ENCODE data around the gene CNOT1.
"Not testable (repeated sequence)": the region's sequence is repeated elsewhere in the genome, so short reads cannot be mapped to it uniquely, and the experiment has no call there.

Gene CNOT1

GRCh38 chr16:58577141-58577540 lies 52.5 kb downstream of the CNOT1 start:
- no peak for DNase-seq

GRCh38 chr16:58574895-58575294 lies 54.7 kb downstream of the CNOT1 start:
- no peak for DNase-seq

- DNase-seq: not testable (repeated sequence)
Observed at GRCh38 chr16:58565697-58566096, 63.9 kb downstream of the CNOT1 start.

- no peak for DNase-seq
Observed at GRCh38 chr16:58563775-58564174, 65.9 kb downstream of the CNOT1 start.

- no peak for DNase-seq
Observed at GRCh38 chr16:58563235-58563634, 66.4 kb downstream of the CNOT1 start.

- no peak for DNase-seq
Observed at GRCh38 chr16:58556678-58557077, 72.9 kb downstream of the CNOT1 start.

- DNase-seq: no peak
Observed at GRCh38 chr16:58551496-58551895, 78.1 kb downstream of the CNOT1 start.

GRCh38 chr16:58548378-58548777 lies 81.2 kb downstream of the CNOT1 start:
- DNase-seq: no peak

- DNase-seq: no peak
Observed at GRCh38 chr16:58543685-58544084, 85.9 kb downstream of the CNOT1 start.

- no peak for DNase-seq
Observed at GRCh38 chr16:58542291-58542690, 87.3 kb downstream of the CNOT1 start.

GRCh38 chr16:58541711-58542110 lies 87.9 kb downstream of the CNOT1 start:
- no peak for DNase-seq

- no peak for DNase-seq
Observed at GRCh38 chr16:58537124-58537906, 92.3 kb downstream of the CNOT1 start.

GRCh38 chr16:58536278-58536677 lies 93.3 kb downstream of the CNOT1 start:
- no peak for DNase-seq

- DNase-seq: no peak
Observed at GRCh38 chr16:58535100-58535499, 94.5 kb downstream of the CNOT1 start.

GRCh38 chr16:58533751-58534470 lies 95.7 kb downstream of the CNOT1 start:
- no peak for DNase-seq

- DNase-seq: no peak
Observed at GRCh38 chr16:58532414-58532813, 97.2 kb downstream of the CNOT1 start.

GRCh38 chr16:58530179-58530578 lies 99.4 kb downstream of the CNOT1 start:
- DNase-seq: no peak

GRCh38 chr16:58519707-58520106 lies 109.9 kb downstream of the CNOT1 start:
- no peak for DNase-seq

GRCh38 chr16:58518980-58519368 lies 110.7 kb downstream of the CNOT1 start:
- DNase-seq: no peak

- DNase-seq: no peak
Observed at GRCh38 chr16:58518083-58518979, 111.3 kb downstream of the CNOT1 start.

GRCh38 chr16:58516768-58517107 lies 112.9 kb downstream of the CNOT1 start:
- no peak for DNase-seq

- no peak for DNase-seq
Observed at GRCh38 chr16:58515871-58516767, 113.5 kb downstream of the CNOT1 start.

Data from NCI-H2029 treated with DMSO at 0.1 percent for 48 hours (cell line).